Middle frontal gyrus (tissue), 1 donor: Measurements from ENCODE around the gene STX10.

Experiments
- DNase-seq: peaks from one replicate; pipeline ENCODE4 v3.0.0-alpha.2; 2015; ENCODE audit warnings: low spot score; ENCODE audit errors: extremely low spot score

The STX10 gene

GRCh38 chr19:13139633-13140311 lies 10.4 kb downstream of the STX10 start:
- no peak for DNase-seq

- no peak for DNase-seq
Observed at GRCh38 chr19:13138916-13139198, 11.3 kb downstream of the STX10 start.

- DNase-seq, result no peak
Observed at GRCh38 chr19:13138171-13138915, 11.8 kb downstream of the STX10 start.

GRCh38 chr19:13137290-13137794 lies 12.8 kb downstream of the STX10 start:
- no peak for DNase-seq

- no peak for DNase-seq
Observed at GRCh38 chr19:13135068-13136062, 14.8 kb downstream of the STX10 start.

GRCh38 chr19:13134626-13135025 lies 15.5 kb downstream of the STX10 start:
- no peak for DNase-seq

- no peak for DNase-seq
Observed at GRCh38 chr19:13133241-13133870, 16.8 kb downstream of the STX10 start.

GRCh38 chr19:13132471-13133180 lies 17.5 kb downstream of the STX10 start:
- no peak for DNase-seq

- DNase-seq, result no peak
Observed at GRCh38 chr19:13130886-13131490, 19.2 kb downstream of the STX10 start.

GRCh38 chr19:13129384-13129783 lies 20.8 kb downstream of the STX10 start:
- no peak for DNase-seq

- DNase-seq, result no peak
Observed at GRCh38 chr19:13128583-13128982, 21.6 kb downstream of the STX10 start.

- DNase-seq, result no peak
Observed at GRCh38 chr19:13127811-13128575, 22.2 kb downstream of the STX10 start.

- DNase-seq, result no peak
Observed at GRCh38 chr19:13127051-13127450, 23.1 kb downstream of the STX10 start.

GRCh38 chr19:13122980-13123957 lies 26.9 kb downstream of the STX10 start:
- no peak for DNase-seq

GRCh38 chr19:13122275-13122878 lies 27.8 kb downstream of the STX10 start:
- no peak for DNase-seq

- DNase-seq, result no peak
Observed at GRCh38 chr19:13121551-13122274, 28.5 kb downstream of the STX10 start.

- DNase-seq, result no peak
Observed at GRCh38 chr19:13120817-13121216, 29.4 kb downstream of the STX10 start.
